DND-41 (cell line): ENCODE results near the gene CRIP3.

Source experiments
- ATAC-seq: fragments of 200-7000 bp; cut with Tn5 transposase; 3 replicates; pipeline ENCODE4 v1.9.1; 2021; ENCODE audit warnings: low read depth; ENCODE audit not compliant: insufficient read depth
- DNase-seq: peaks from one replicate; pipeline ENCODE4 v3.0.0-alpha.2; 2020
- H2AFZ ChIP-seq: 2 replicates; pipeline ENCODE4 v1.6.0; 2012; ENCODE audit warnings: low read depth, low read length
- H3K27ac ChIP-seq: 2 replicates; pipeline ENCODE4 v1.5.1; 2012; ENCODE audit warnings: low read length, inconsistent platforms
- H3K27me3 ChIP-seq: fragments of 200-600 bp; sonication (generic); 2 replicates; pipeline ENCODE4 v1.6.0; 2012; ENCODE audit warnings: low read length, mild to moderate bottlenecking, inconsistent platforms; ENCODE audit not compliant: insufficient read depth, poor library complexity
- H3K36me3 ChIP-seq: 2 replicates; pipeline ENCODE4 v1.5.1; 2012; ENCODE audit warnings: low read length, inconsistent platforms; ENCODE audit not compliant: insufficient read depth
- H3K4me1 ChIP-seq: 2 replicates; pipeline ENCODE4 v1.5.1; 2012; ENCODE audit warnings: mild to moderate bottlenecking, low read length; ENCODE audit not compliant: insufficient read depth
- H3K4me2 ChIP-seq: 2 replicates; pipeline ENCODE4 v1.6.0; 2012; ENCODE audit warnings: mild to moderate bottlenecking, moderate library complexity, low read length, inconsistent platforms; ENCODE audit not compliant: insufficient read depth
- H3K4me3 ChIP-seq, 2 experiments: fragments of 200-600 bp in 1 of 2; shearing (Covaris generic) in 1 of 2; 2 replicates each; pipeline ENCODE4 v1.5.1; 2012 to 2016; ENCODE audit warnings: inconsistent platforms in 2 of 2, low read length in 2 of 2, mild to moderate bottlenecking in 2 of 2, low read depth in 1 of 2, moderate library complexity in 1 of 2
- H3K79me2 ChIP-seq: 2 replicates; pipeline ENCODE4 v1.6.0; 2012; ENCODE audit warnings: low read length, inconsistent platforms; ENCODE audit not compliant: insufficient read depth
- H3K9ac ChIP-seq: 2 replicates; pipeline ENCODE4 v1.6.0; 2012; ENCODE audit warnings: low read depth, mild to moderate bottlenecking, inconsistent platforms, low read length, moderate library complexity
- H3K9me3 ChIP-seq: 2 replicates; pipeline ENCODE4 v1.5.1; 2012; ENCODE audit warnings: low read length, moderate library complexity, mild to moderate bottlenecking, inconsistent platforms; ENCODE audit not compliant: insufficient read depth, severe bottlenecking
- H4K20me1 ChIP-seq: 2 replicates; pipeline ENCODE4 v1.6.0; 2012; ENCODE audit warnings: low read length; ENCODE audit not compliant: insufficient read depth
- CTCF ChIP-seq: IDR thresholded peaks from 2 replicates; pipeline ENCODE4 v1.5.1; 2012; ENCODE audit warnings: borderline replicate concordance, low read length, moderate library complexity, mild to moderate bottlenecking; ENCODE audit not compliant: poor library complexity, severe bottlenecking; ENCODE audit errors: extremely low read depth
- EZH2 ChIP-seq: IDR thresholded peaks from 3 replicates; pipeline ENCODE4 v1.6.1; 2012; ENCODE audit warnings: borderline replicate concordance, low read depth, mild to moderate bottlenecking, moderate library complexity, low read length, inconsistent platforms; ENCODE audit not compliant: severe bottlenecking

Gene CRIP3

GRCh38 chr6:43260791-43261190 is 47.8 kb downstream of the CRIP3 start:
- Histone ChIP-seq H3K4me1 (no peaks in the 10 kb centered on the region), H2AFZ (no peak overlapping the region), H3K27me3 (peaks cover 14% of the 10 kb centered on the region), H3K36me3 (no peaks in the 10 kb centered on the region), H3K9ac (no peak overlapping the region), H4K20me1 (no peaks in the 10 kb centered on the region), H3K4me3 (no peak overlapping the region), H3K9me3 (no peaks in the 10 kb centered on the region), H3K79me2 (no peaks in the 10 kb centered on the region), H3K4me2 (no peak overlapping the region), H3K27ac (no peak overlapping the region)
- DNase-seq (no peak), ATAC-seq (no peak)
- TF ChIP-seq EZH2 (no peak), CTCF (no peak)

- Histone ChIP-seq H3K4me2 (no peak overlapping the region), H3K79me2 (no peaks in the 10 kb centered on the region), H3K36me3 (no peaks in the 10 kb centered on the region), H3K9ac (no peak overlapping the region), H4K20me1 (no peaks in the 10 kb centered on the region), H3K4me1 (no peaks in the 10 kb centered on the region), H3K27me3 (peaks cover 5% of the 10 kb centered on the region), H3K9me3 (no peaks in the 10 kb centered on the region), H3K27ac (no peak overlapping the region), H3K4me3 (no peak overlapping the region), H2AFZ (no peak overlapping the region)
- DNase-seq (no peak), ATAC-seq (no peak)
- TF ChIP-seq CTCF (no peak), EZH2 (no peak)
These were observed 49.6 kb downstream of the CRIP3 start for GRCh38 chr6:43258807-43259686.

GRCh38 chr6:43258180-43258579 is 50.4 kb downstream of the CRIP3 start:
- H3K9me3 ChIP-seq, result no peaks in the 10 kb centered on the region
- H2AFZ ChIP-seq, result no peak overlapping the region
- no peaks in the 10 kb centered on the region for H4K20me1 ChIP-seq
- DNase-seq, result no peak
- no peak for ATAC-seq
- no peak overlapping the region for H3K27ac ChIP-seq
- H3K79me2 ChIP-seq, result no peaks in the 10 kb centered on the region
- H3K27me3 ChIP-seq, result peaks cover 5% of the 10 kb centered on the region
- no peak overlapping the region for H3K9ac ChIP-seq
- no peaks in the 10 kb centered on the region for H3K36me3 ChIP-seq
- TF ChIP-seq EZH2 (no peak), CTCF (no peak)
- H3K4me2 ChIP-seq, result no peak overlapping the region
- H3K4me1 ChIP-seq, result no peaks in the 10 kb centered on the region
- H3K4me3 ChIP-seq, result no peak overlapping the region
